ENCODE results near the gene ACTR2.

Gene ACTR2

DNA sequence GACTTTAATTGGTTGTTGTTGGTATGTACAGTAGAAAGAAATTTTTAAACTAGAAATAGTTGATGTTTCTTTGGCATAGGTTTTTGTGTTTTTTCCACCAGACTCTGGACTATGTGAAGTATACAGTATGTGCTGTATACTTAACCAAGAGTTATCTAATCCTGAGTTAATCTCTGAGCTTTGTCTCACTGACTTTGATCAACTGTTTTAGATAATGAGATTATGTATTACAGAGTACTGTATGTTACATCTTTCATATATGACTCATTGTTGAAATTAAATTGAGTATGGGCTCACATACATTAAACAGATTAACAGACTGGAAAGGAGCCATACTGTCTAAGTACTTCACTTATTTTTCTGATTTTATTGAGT, 38.0 kb downstream of the ACTR2 start:
- Histone ChIP-seq H3K27ac (ENCODE audit: extremely low read depth, low read depth, low read length) (no peak overlapping the region), H3K36me3 (ENCODE audit: control insufficient read depth in 2 of 2, insufficient read depth in 1 of 2, low read length in 2 of 2) (peaks cover 31 to 51% of the 10 kb centered on the region in 2 experiments), H3K9me3 (ENCODE audit: control insufficient read depth, insufficient read depth, low read depth, low read length) (no peaks in the 10 kb centered on the region), H3K4me1 (ENCODE audit: control insufficient read depth, insufficient read depth, low read length) (peaks cover 7% of the 10 kb centered on the region; the same call in 1 of the 2 replicates), H3K4me3 (ENCODE audit: low read depth, low read length) (no peak overlapping the region)
- POLR2A ChIA-PET, result no interaction called here
- CTCF ChIA-PET, result interaction anchor here (0.6 to 3.5 kb wide), 29 partner anchors 10 to 311 kb away, joined by 3 to 21 read pairs (median 4); partner anchors contain the start of gene ACTR2
- no peak for TF ChIP-seq MEIS1 (CRISPR knock-in tag; IDR thresholded peaks at IDR 0.05; ENCODE audit: borderline replicate concordance)
- TF ChIP-seq, protein P1, sequence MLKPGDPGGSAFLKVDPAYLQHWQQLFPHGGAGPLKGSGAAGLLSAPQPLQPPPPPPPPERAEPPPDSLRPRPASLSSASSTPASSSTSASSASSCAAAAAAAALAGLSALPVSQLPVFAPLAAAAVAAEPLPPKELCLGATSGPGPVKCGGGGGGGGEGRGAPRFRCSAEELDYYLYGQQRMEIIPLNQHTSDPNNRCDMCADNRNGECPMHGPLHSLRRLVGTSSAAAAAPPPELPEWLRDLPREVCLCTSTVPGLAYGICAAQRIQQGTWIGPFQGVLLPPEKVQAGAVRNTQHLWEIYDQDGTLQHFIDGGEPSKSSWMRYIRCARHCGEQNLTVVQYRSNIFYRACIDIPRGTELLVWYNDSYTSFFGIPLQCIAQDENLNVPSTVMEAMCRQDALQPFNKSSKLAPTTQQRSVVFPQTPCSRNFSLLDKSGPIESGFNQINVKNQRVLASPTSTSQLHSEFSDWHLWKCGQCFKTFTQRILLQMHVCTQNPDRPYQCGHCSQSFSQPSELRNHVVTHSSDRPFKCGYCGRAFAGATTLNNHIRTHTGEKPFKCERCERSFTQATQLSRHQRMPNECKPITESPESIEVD (tag by site-specific recombination; IDR thresholded peaks at IDR 0.05), result 0 out of 2 replicates have a peak, but pooled peaks have one; percentile 7

DNA sequence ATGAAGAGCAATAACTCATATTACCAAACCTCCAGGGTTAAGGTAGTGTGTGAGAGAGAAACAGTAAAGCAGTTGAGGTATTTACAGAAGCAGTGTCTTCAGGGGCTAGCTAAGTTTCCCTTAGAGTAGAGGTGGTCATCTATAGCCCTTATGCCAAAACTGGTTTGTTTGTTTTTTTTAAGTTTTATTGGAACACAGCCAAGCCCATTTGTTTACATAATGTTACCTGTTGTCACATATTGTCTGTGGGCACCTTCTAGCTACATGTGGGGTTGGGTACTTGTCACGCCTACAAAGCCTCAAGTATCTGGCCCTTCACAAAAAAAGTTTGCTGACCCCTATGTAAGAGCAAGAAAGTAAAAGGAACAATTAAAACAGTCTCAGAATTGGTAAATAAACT, 39.4 kb downstream of the ACTR2 start:
- Histone ChIP-seq H3K9me3 (ENCODE audit: control insufficient read depth, insufficient read depth, low read depth, low read length) (no peaks in the 10 kb centered on the region), H3K27ac (ENCODE audit: extremely low read depth, low read depth, low read length) (no peak overlapping the region), H3K4me1 (ENCODE audit: control insufficient read depth, insufficient read depth, low read length) (peaks cover 7% of the 10 kb centered on the region; the same call in 1 of the 2 replicates), H3K4me3 (ENCODE audit: low read depth, low read length) (no peak overlapping the region), H3K36me3 (ENCODE audit: control insufficient read depth in 2 of 2, insufficient read depth in 1 of 2, low read length in 2 of 2) (peaks cover 26 to 54% of the 10 kb centered on the region in 2 experiments)
- TF ChIP-seq MZF1 (tag by site-specific recombination; IDR thresholded peaks at IDR 0.05; ENCODE audit: borderline replicate concordance) (no peak), SCRT2 (tag by site-specific recombination; IDR thresholded peaks at IDR 0.05) (peak; percentile 65; the same call in 1 of the 2 replicates), ZNF10 (tag by site-specific recombination; IDR thresholded peaks at IDR 0.05) (no peak)
- CTCF ChIA-PET, result interaction anchor here (0.7 to 1.4 kb wide), 3 partner anchors 33 to 202 kb away, joined by 3 to 5 read pairs (median 3); no protein-coding TSS in a partner anchor
- POLR2A ChIA-PET, result interaction anchor here (0.9 kb wide), 1 partner anchor 40 kb away, joined by 6 read pairs; the partner anchor contains the start of gene ACTR2

- Histone ChIP-seq H3K4me3 (ENCODE audit: low read depth, low read length) (no peak overlapping the region), H3K36me3 (ENCODE audit: control insufficient read depth in 2 of 2, insufficient read depth in 1 of 2, low read length in 2 of 2) (peaks cover 21 to 62% of the 10 kb centered on the region in 2 experiments), H3K27ac (ENCODE audit: extremely low read depth, low read depth, low read length) (no peak overlapping the region), H3K4me1 (ENCODE audit: control insufficient read depth, insufficient read depth, low read length) (peaks cover 7% of the 10 kb centered on the region; the same call in 1 of the 2 replicates), H3K9me3 (ENCODE audit: control insufficient read depth, insufficient read depth, low read depth, low read length) (no peaks in the 10 kb centered on the region)
- CTCF ChIA-PET, result interaction anchor here (0.5 to 0.7 kb wide), 2 partner anchors 319 to 692 kb away, joined by 3 to 4 read pairs; no protein-coding TSS in a partner anchor
- no peak for TF ChIP-seq SCRT2 (tag by site-specific recombination; IDR thresholded peaks at IDR 0.05)
- no peak for TF ChIP-seq ZNF701 (tag by site-specific recombination; IDR thresholded peaks at IDR 0.05)
- TF ChIP-seq ZNF837 (tag by site-specific recombination; IDR thresholded peaks at IDR 0.05), result no peak
- no peak for TF ChIP-seq ZBTB20 (tag by site-specific recombination; IDR thresholded peaks at IDR 0.05)
- TF ChIP-seq, protein P2, sequence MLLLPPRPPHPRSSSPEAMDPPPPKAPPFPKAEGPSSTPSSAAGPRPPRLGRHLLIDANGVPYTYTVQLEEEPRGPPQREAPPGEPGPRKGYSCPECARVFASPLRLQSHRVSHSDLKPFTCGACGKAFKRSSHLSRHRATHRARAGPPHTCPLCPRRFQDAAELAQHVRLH (tag by site-specific recombination; IDR thresholded peaks at IDR 0.05), result no peak
- TF ChIP-seq, protein P3, sequence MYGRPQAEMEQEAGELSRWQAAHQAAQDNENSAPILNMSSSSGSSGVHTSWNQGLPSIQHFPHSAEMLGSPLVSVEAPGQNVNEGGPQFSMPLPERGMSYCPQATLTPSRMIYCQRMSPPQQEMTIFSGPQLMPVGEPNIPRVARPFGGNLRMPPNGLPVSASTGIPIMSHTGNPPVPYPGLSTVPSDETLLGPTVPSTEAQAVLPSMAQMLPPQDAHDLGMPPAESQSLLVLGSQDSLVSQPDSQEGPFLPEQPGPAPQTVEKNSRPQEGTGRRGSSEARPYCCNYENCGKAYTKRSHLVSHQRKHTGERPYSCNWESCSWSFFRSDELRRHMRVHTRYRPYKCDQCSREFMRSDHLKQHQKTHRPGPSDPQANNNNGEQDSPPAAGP (tag by site-specific recombination; IDR thresholded peaks at IDR 0.05), result no peak
- no peak for TF ChIP-seq ZNF202 (tag by site-specific recombination; IDR thresholded peaks at IDR 0.05; ENCODE audit: borderline replicate concordance)
- TF ChIP-seq ZNF596 (tag by site-specific recombination; IDR thresholded peaks at IDR 0.05), result no peak
- TF ChIP-seq ZNF677 (tag by site-specific recombination; IDR thresholded peaks at IDR 0.05), result no peak
- TF ChIP-seq ATF2 (tag by site-specific recombination; IDR thresholded peaks at IDR 0.05; ENCODE audit: low read depth), result no peak
- POLR2A ChIA-PET, result interaction anchor here (0.6 kb wide), 1 partner anchor 109 kb away, joined by 3 read pairs; no protein-coding TSS in a partner anchor
Measured at GRCh38 chr2:65268957-65269356, 41.3 kb downstream of the ACTR2 start.
